Endothelial cell of umbilical vein (primary cell): ENCODE data around the gene CHD6. TPM values are rescaled to one million over a fixed set of nuclear protein-coding genes. Genes with fewer than 3 reads are reported as not detected.

ENCODE experiments used
- BruUV-seq: library from RNA; stranded (reverse); fragments of 400-500 nt; replicated peaks from 2 replicates; lab custom pipeline; 2021; lab: Mats Ljungman, UMichigan
- CTCF ChIA-PET: fragments of 300-600, 350-600 bp; sonication (Branson Sonifier 250); formaldehyde crosslinking; loops from one replicate; lab custom pipeline; 2021; ENCODE audit warnings: antibody characterized with exemption, inconsistent platforms; lab: Charles Lee
- POLR2A ChIA-PET: fragments of 300-600, 350-600 bp; sonication (Branson Sonifier 250); formaldehyde crosslinking; loops from one replicate; lab custom pipeline; 2021; ENCODE audit warnings: antibody characterized with exemption, inconsistent platforms; lab: Charles Lee
- DNase-seq: peaks from one replicate; pipeline ENCODE4 v3.0.0-alpha.2; 2011; ENCODE audit warnings: low read depth, low spot score
- FAIRE-seq: peaks from 2 replicates; lab custom pipeline; 2011; peaks lifted over from hg19 to GRCh38; lab: Jason Lieb, UNC
- H2AFZ ChIP-seq: 2 replicates; pipeline ENCODE4 v1.6.0; 2012; ENCODE audit warnings: low read depth, low read length, control low read depth, inconsistent platforms
- H3K27ac ChIP-seq: 2 replicates; pipeline ENCODE4 v1.5.1; 2011; ENCODE audit warnings: low read depth, mild to moderate bottlenecking, control low read depth, low read length, moderate library complexity; ENCODE audit not compliant: insufficient read depth
- H3K27me3 ChIP-seq, 2 experiments: 2 replicates each; pipeline versions ENCODE4 v1.6.0 to v1.6.1; 2011; ENCODE audit warnings: low read length in 2 of 2, mixed read lengths in 1 of 2; ENCODE audit not compliant: control insufficient read depth in 2 of 2, insufficient read depth in 2 of 2
- H3K36me3 ChIP-seq, 2 experiments: 2 replicates in 1 of 2; 3 replicates in 1 of 2; pipeline ENCODE4 v1.5.1; 2011; ENCODE audit warnings: low read length in 2 of 2, mild to moderate bottlenecking in 1 of 2, moderate library complexity in 1 of 2; ENCODE audit not compliant: control insufficient read depth in 2 of 2, insufficient read depth in 2 of 2; ENCODE audit errors: extremely low read depth in 1 of 2
- H3K4me1 ChIP-seq: 3 replicates; pipeline ENCODE4 v1.5.1; 2011; ENCODE audit warnings: mild to moderate bottlenecking, low read length; ENCODE audit not compliant: control insufficient read depth, insufficient read depth; ENCODE audit errors: extremely low read depth
- H3K4me2 ChIP-seq: 2 replicates; pipeline ENCODE4 v1.6.1; 2011; ENCODE audit warnings: low read length, control low read depth, mixed read lengths; ENCODE audit not compliant: insufficient read depth
- H3K4me3 ChIP-seq, 3 experiments: fragments of 200-600 bp in 1 of 3; sonication (generic), shearing (Covaris generic) in 1 of 3; replicated peaks in 1 of 3; 2 replicates each; pipeline ENCODE4 v1.5.1; 2011 to 2016; ENCODE audit warnings: control low read depth in 3 of 3, low read length in 3 of 3, mild to moderate bottlenecking in 2 of 3, inconsistent platforms in 1 of 3, low read depth in 1 of 3, moderate library complexity in 1 of 3; ENCODE audit not compliant: insufficient read depth in 1 of 3
- H3K79me2 ChIP-seq: 2 replicates; pipeline ENCODE4 v1.6.0; 2012; ENCODE audit warnings: low read length, inconsistent platforms; ENCODE audit not compliant: control insufficient read depth, insufficient read depth
- H3K9ac ChIP-seq: replicated peaks from 2 replicates; pipeline ENCODE3; 2011; ENCODE audit warnings: low read length, control low read depth; ENCODE audit not compliant: insufficient read depth; ENCODE audit errors: extremely low read depth
- H3K9me1 ChIP-seq: replicated peaks from 3 replicates; pipeline ENCODE4 v1.6.0; 2011; ENCODE audit warnings: mild to moderate bottlenecking, low read length; ENCODE audit not compliant: control insufficient read depth, insufficient read depth; ENCODE audit errors: extremely low read depth
- H3K9me3 ChIP-seq: replicated peaks from 2 replicates; pipeline ENCODE4 v1.5.1; 2012; ENCODE audit warnings: low read length, inconsistent platforms; ENCODE audit not compliant: control insufficient read depth, insufficient read depth
- H4K20me1 ChIP-seq: replicated peaks from 2 replicates; pipeline ENCODE3; 2011; ENCODE audit warnings: mild to moderate bottlenecking, low read length; ENCODE audit not compliant: control insufficient read depth, insufficient read depth; ENCODE audit errors: extremely low read depth
- CTCF ChIP-seq, 2 donors: IDR thresholded peaks; 1 replicate in 1 of 2; 2 replicates in 1 of 2; pipeline ENCODE4 v1.5.1; 2011; ENCODE audit warnings: low read length in 2 of 2, mild to moderate bottlenecking in 2 of 2, moderate library complexity in 2 of 2, control low read depth in 1 of 2, inconsistent platforms in 1 of 2, low read depth in 1 of 2; ENCODE audit not compliant: insufficient read depth in 1 of 2; ENCODE audit errors: extremely low read depth in 1 of 2
- EZH2 ChIP-seq: IDR thresholded peaks from 2 replicates; pipeline ENCODE4 v1.6.1; 2012; ENCODE audit warnings: borderline replicate concordance, low read depth, mild to moderate bottlenecking, moderate library complexity, low read length, inconsistent platforms; ENCODE audit not compliant: severe bottlenecking
- FOS ChIP-seq: IDR thresholded peaks from 2 replicates; pipeline ENCODE4 v1.6.1; 2011; ENCODE audit warnings: mild to moderate bottlenecking, low read length, moderate library complexity, borderline replicate concordance; ENCODE audit not compliant: insufficient read depth
- GATA2 ChIP-seq: IDR thresholded peaks from 2 replicates; pipeline ENCODE4 v1.7.0; 2011; ENCODE audit warnings: low read depth, mild to moderate bottlenecking, moderate library complexity, mixed read lengths, low read length; ENCODE audit not compliant: insufficient read length, insufficient read depth
- JUN ChIP-seq: IDR thresholded peaks from 2 replicates; pipeline ENCODE4 v1.6.1; 2011; ENCODE audit warnings: borderline replicate concordance, low read depth; ENCODE audit not compliant: insufficient read length, insufficient read depth
- MAX ChIP-seq: IDR thresholded peaks from 2 replicates; pipeline ENCODE4 v1.6.1; 2011; ENCODE audit not compliant: insufficient read depth, insufficient read length
- MYC ChIP-seq: IDR thresholded peaks from one replicate; pipeline ENCODE4 v1.6.1; 2011; ENCODE audit warnings: mild to moderate bottlenecking, low read depth, low read length
- POLR2A ChIP-seq: IDR thresholded peaks from 2 replicates; pipeline ENCODE4 v1.6.1; 2012; ENCODE audit warnings: low read depth, mild to moderate bottlenecking, control low read depth, low read length
- POLR2AphosphoS5 ChIP-seq: IDR thresholded peaks from 2 replicates; pipeline ENCODE4 v1.6.1; 2012; ENCODE audit warnings: low read depth, mild to moderate bottlenecking, control low read depth, low read length, moderate library complexity; ENCODE audit not compliant: insufficient read depth
- dilution Hi-C: fragments of 300-500 bp; cut with MboI; formaldehyde crosslinking; loops from one replicate; pipeline ENCODE4 v1.15.0; 2019; ENCODE audit warnings: low sequenced_read_pairs; ENCODE audit not compliant: extremely low pct_ligation_motif_present
- intact Hi-C: fragments of 100-400 bp; cut with micrococcal nuclease; formaldehyde crosslinking; loops from one replicate; pipeline ENCODE4 v1.10.0; 2022
- polyA plus RNA-seq, 4 experiments: library from polyadenylated mRNA; depleted of rRNA in 3 of 4; stranded (reverse) in 3 of 4; unstranded in 1 of 4; fragments of >200 nt; gene quantifications; 2 replicates each; pipeline versions ENCODE4 v1.2.1 to v1.2.3, GENCODE V29; 2011 to 2012; ENCODE audit warnings: missing spikeins in 1 of 4
- total RNA-seq: library from RNA; stranded (reverse); gene quantifications from 2 replicates; pipeline ENCODE4 v1.2.3, GENCODE V29; 2021

Gene CHD6
- total and polyA plus RNA-seq, 2 donors (not counting 3 experiments of a cell fraction or from before 2014, with no cell fraction given) = 7.2 to 33.7 TPM

- Histone ChIP-seq H4K20me1 (no peaks in the 10 kb centered on the region), H3K27me3 (peaks cover 0 to 7% of the 10 kb centered on the region in 2 experiments), H2AFZ (no peak overlapping the region), H3K9ac (no peak overlapping the region), H3K36me3 (no peaks in the 10 kb centered on the region), H3K4me3 (no peak overlapping the region), H3K79me2 (no peaks in the 10 kb centered on the region), H3K9me1 (no peaks in the 10 kb centered on the region), H3K4me2 (no peak overlapping the region), H3K27ac (no peak overlapping the region), H3K4me1 (no peaks in the 10 kb centered on the region), H3K9me3 (no peaks in the 10 kb centered on the region)
- POLR2A ChIA-PET = no interaction called here
- DNase-seq (no peak), FAIRE-seq (no peak)
- intact Hi-C loops (no loop called here), dilution Hi-C loops (no loop called here)
- CTCF ChIA-PET = no interaction called here
- no TSS peak for BruUV-seq
- TF ChIP-seq GATA2 = no peak
- no peak for TF ChIP-seq CTCF (IDR thresholded peaks at IDR 0.05; ENCODE audit: extremely low read depth in 1 of 2, insufficient read depth in 1 of 2, low read depth in 1 of 2, low read length in 2 of 2)
- TF ChIP-seq JUN = no peak
Measured at GRCh38 chr20:41635158-41635557, 17.0 kb upstream of the CHD6 start.

GRCh38 chr20:41632896-41633295 is 14.7 kb upstream of the CHD6 start:
- intact Hi-C loops (no loop called here), dilution Hi-C loops (no loop called here)
- Histone ChIP-seq H3K79me2 (no peaks in the 10 kb centered on the region), H3K4me2 (no peak overlapping the region), H3K27me3 (peaks cover 2% of the 10 kb centered on the region in 2 experiments), H3K27ac (no peak overlapping the region), H3K9me3 (no peaks in the 10 kb centered on the region), H3K4me1 (no peaks in the 10 kb centered on the region), H3K36me3 (no peaks in the 10 kb centered on the region), H4K20me1 (no peaks in the 10 kb centered on the region), H2AFZ (no peak overlapping the region), H3K9me1 (no peaks in the 10 kb centered on the region), H3K9ac (no peak overlapping the region), H3K4me3 (no peak overlapping the region)
- TF ChIP-seq FOS = no peak
- TF ChIP-seq POLR2AphosphoS5 = no peak
- TF ChIP-seq MAX = no peak
- TF ChIP-seq POLR2A = no peak
- TF ChIP-seq CTCF (IDR thresholded peaks at IDR 0.05; ENCODE audit: extremely low read depth in 1 of 2, insufficient read depth in 1 of 2, low read depth in 1 of 2, low read length in 2 of 2) = no peak
- TF ChIP-seq GATA2 = no peak
- TF ChIP-seq MYC = no peak
- no peak for TF ChIP-seq JUN
- no peak for TF ChIP-seq EZH2
- ChIA-PET CTCF (interaction anchor here (0.7 kb wide), 1 partner anchor 106 kb away, joined by 3 read pairs; no protein-coding TSS in a partner anchor), POLR2A (no interaction called here)
- no TSS peak for BruUV-seq
- DNase-seq = no peak
- FAIRE-seq = no peak
